ENCODE data around the gene ANTXR2. TPM values are rescaled to one million over a fixed set of nuclear protein-coding genes. Genes with fewer than 3 reads are reported as not detected.
A peak's percentile ranks its signal among the peaks of the same experiment; 100 is the strongest.
"Not testable (repeated sequence)": the region's sequence is repeated elsewhere in the genome, so short reads cannot be mapped to it uniquely, and the experiment has no call there.

Gene ANTXR2
- total and polyA plus RNA-seq, 9 of the 15 experiments (the other 6 are each of a cell fraction or from before 2014, with no cell fraction given): 10.1 to 83.8 (median 60.3) TPM

DNA sequence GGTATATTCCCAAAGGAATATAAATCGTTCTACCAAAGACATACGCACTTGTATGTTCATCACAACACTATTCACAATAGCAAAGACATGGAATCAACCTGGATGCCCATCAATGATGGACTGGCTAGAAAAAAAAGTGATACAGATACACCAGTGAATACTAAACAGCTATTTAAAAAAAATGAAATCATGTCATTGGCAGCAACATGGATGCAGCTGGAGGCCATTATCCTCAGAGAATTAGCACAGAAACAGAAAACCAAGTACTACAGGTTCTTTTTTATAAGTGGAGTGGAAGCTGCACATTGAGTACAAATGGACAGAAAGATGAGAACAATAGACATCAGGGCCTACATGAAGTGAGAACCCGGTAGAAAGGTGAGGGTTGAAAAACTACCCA lies 81.4 kb downstream of the ANTXR2 start:
- Histone ChIP-seq H3K4me3 (no peak overlapping the region), H4K20me1 (replicated peaks; ENCODE audit: control insufficient read depth, insufficient read depth, low read length) (no peaks in the 10 kb centered on the region), H3K9ac (ENCODE audit: insufficient read depth in 1 of 2, low read depth in 2 of 2, low read length in 2 of 2) (no peak overlapping the region), H3K4me1 (replicated peaks in 1 of 2; ENCODE audit: control insufficient read depth in 2 of 2, insufficient read depth in 2 of 2, low read length in 2 of 2) (no peaks in the 10 kb centered on the region), H3K9me3 (replicated peaks; ENCODE audit: control insufficient read depth, insufficient read depth, low read depth, low read length) (no peaks in the 10 kb centered on the region), H2AFZ (ENCODE audit: low read depth, low read length) (no peak overlapping the region), H3K36me3 (ENCODE audit: control insufficient read depth, insufficient read depth, low read length) (no peaks in the 10 kb centered on the region; the same call in 1 of the 3 replicates), H3K27me3 (ENCODE audit: control insufficient read depth in 2 of 2, insufficient read depth in 2 of 2, low read length in 2 of 2) (no peaks in the 10 kb centered on the region), H3K9me1 (ENCODE audit: control insufficient read depth, insufficient read depth, low read length) (no peaks in the 10 kb centered on the region), H3K79me2 (ENCODE audit: control insufficient read depth, insufficient read depth, low read length) (peaks cover 33% of the 10 kb centered on the region), H3K4me2 (ENCODE audit: insufficient read depth, low read length) (no peak overlapping the region), H3K27ac (ENCODE audit: extremely low read depth, low read depth, low read length) (no peak overlapping the region)
- DNase-seq (ENCODE audit: extremely low read depth in 1 of 4, low spot score in 3 of 4) (no peak), FAIRE-seq (no peak), ATAC-seq (no peak)
- POLR2A ChIA-PET: no interaction called here
- intact Hi-C loops (cut with micrococcal nuclease): no loop called here
- CTCF ChIA-PET (ENCODE audit: low intra/inter-chr PET ratio): no interaction called here
- 90% methylated on average over 3 of the region's 3 CpGs for WGBS (ENCODE audit: insufficient coverage, low coverage, missing lambda C conversion rate)
- in situ Hi-C loops (cut with MboI): no loop called here
- TF ChIP-seq PHF21A (IDR thresholded peaks at IDR 0.05; ENCODE audit: borderline replicate concordance, low read depth) (no peak), DMBX1 (CRISPR knock-in tag; IDR thresholded peaks at IDR 0.05; ENCODE audit: borderline replicate concordance) (no peak), HDAC8 (tag; IDR thresholded peaks at IDR 0.05) (no peak)
- no TSS peak for BruUV-seq (replicated peaks)

DNA sequence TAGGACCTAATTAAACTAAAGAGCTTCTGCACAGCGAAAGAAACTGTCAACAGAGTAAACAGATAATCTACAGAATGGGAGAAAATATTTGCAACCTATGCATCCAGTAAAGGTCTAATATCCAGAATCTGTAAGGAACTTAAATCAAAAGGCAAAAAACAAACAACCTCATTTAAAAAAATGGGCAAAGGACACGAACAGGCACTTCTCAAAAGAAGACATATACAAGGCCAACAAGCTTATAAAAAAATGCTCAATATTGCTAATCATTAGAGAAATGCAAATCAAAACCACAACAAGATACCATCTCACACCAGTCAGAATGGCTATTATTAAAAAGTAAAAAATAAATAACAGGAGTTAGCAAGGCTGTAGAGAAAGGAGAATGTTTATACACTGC lies 81.9 kb downstream of the ANTXR2 start:
- CTCF ChIA-PET (ENCODE audit: low intra/inter-chr PET ratio); H2AFZ ChIP-seq (ENCODE audit: low read depth, low read length); H3K4me2 ChIP-seq (ENCODE audit: insufficient read depth, low read length); FAIRE-seq; H3K9me1 ChIP-seq (ENCODE audit: control insufficient read depth, insufficient read depth, low read length); intact Hi-C loops (cut with micrococcal nuclease); H3K36me3 ChIP-seq (ENCODE audit: control insufficient read depth, insufficient read depth, low read length); H3K9ac ChIP-seq (ENCODE audit: insufficient read depth in 1 of 2, low read depth in 2 of 2, low read length in 2 of 2); ATAC-seq; H3K4me3 ChIP-seq; H4K20me1 ChIP-seq (replicated peaks; ENCODE audit: control insufficient read depth, insufficient read depth, low read length); H3K27ac ChIP-seq (ENCODE audit: extremely low read depth, low read depth, low read length); H3K9me3 ChIP-seq (replicated peaks; ENCODE audit: control insufficient read depth, insufficient read depth, low read depth, low read length); H3K4me1 ChIP-seq (replicated peaks in 1 of 2; ENCODE audit: control insufficient read depth in 2 of 2, insufficient read depth in 2 of 2, low read length in 2 of 2); BruUV-seq (replicated peaks); in situ Hi-C loops (cut with MboI); POLR2A ChIA-PET; H3K27me3 ChIP-seq (ENCODE audit: control insufficient read depth in 2 of 2, insufficient read depth in 2 of 2, low read length in 2 of 2); DNase-seq (ENCODE audit: extremely low read depth in 1 of 4, low spot score in 3 of 4): not testable (repeated sequence)
- peak; percentile 47 to 99 for TF ChIP-seq AFF1 (IDR thresholded peaks at IDR 0.05; ENCODE audit: low read depth in 1 of 2, partially characterized antibody in 2 of 2)
- WGBS (ENCODE audit: insufficient coverage, low coverage, missing lambda C conversion rate): 68% methylated on average over 2 of the region's 2 CpGs
- H3K79me2 ChIP-seq (ENCODE audit: control insufficient read depth, insufficient read depth, low read length): peaks cover 35% of the 10 kb centered on the region

Data from K562 (cell line).